B cell (primary cell): ENCODE measurements around the gene TBC1D2B.

ENCODE experiments used
- EZH2 ChIP-seq: IDR thresholded peaks from 2 replicates; pipeline ENCODE4 v1.6.1; 2012; ENCODE audit warnings: borderline replicate concordance, low read depth, mild to moderate bottlenecking, moderate library complexity, low read length; ENCODE audit not compliant: insufficient read depth, poor library complexity, severe bottlenecking
- TF ChIP-seq, protein P1 (sequence below): fragments of 200-600 bp; IDR thresholded peaks from one replicate; pipeline ENCODE4 v1.8.0; 2022; ENCODE audit warnings: antibody characterized with exemption, mild to moderate bottlenecking

- TF ChIP-seq, protein P1, sequence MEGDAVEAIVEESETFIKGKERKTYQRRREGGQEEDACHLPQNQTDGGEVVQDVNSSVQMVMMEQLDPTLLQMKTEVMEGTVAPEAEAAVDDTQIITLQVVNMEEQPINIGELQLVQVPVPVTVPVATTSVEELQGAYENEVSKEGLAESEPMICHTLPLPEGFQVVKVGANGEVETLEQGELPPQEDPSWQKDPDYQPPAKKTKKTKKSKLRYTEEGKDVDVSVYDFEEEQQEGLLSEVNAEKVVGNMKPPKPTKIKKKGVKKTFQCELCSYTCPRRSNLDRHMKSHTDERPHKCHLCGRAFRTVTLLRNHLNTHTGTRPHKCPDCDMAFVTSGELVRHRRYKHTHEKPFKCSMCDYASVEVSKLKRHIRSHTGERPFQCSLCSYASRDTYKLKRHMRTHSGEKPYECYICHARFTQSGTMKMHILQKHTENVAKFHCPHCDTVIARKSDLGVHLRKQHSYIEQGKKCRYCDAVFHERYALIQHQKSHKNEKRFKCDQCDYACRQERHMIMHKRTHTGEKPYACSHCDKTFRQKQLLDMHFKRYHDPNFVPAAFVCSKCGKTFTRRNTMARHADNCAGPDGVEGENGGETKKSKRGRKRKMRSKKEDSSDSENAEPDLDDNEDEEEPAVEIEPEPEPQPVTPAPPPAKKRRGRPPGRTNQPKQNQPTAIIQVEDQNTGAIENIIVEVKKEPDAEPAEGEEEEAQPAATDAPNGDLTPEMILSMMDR = peak; percentile 12
- no peak for TF ChIP-seq EZH2
These were observed at the start of gene TBC1D2B for GRCh38 chr15:78077053-78077870.
